Muscle of leg (tissue), 11 donors: ENCODE measurements around the gene CPNE5. TPM values are rescaled to one million over a fixed set of nuclear protein-coding genes. Genes with fewer than 3 reads are reported as not detected.
"Not testable (repeated sequence)": the region's sequence is repeated elsewhere in the genome, so short reads cannot be mapped to it uniquely, and the experiment has no call there.

ENCODE experiments used
- DNase-seq: peaks from one replicate; pipeline ENCODE4 v3.0.0; 2013
- H3K27ac ChIP-seq: one replicate; pipeline ENCODE4 v1.5.1; 2013; ENCODE audit warnings: mild to moderate bottlenecking, low read length, control low read depth
- H3K27me3 ChIP-seq: one replicate; pipeline ENCODE4 v1.6.1; 2013; ENCODE audit warnings: low read length; ENCODE audit not compliant: control insufficient read depth, insufficient read depth
- H3K36me3 ChIP-seq: one replicate; pipeline ENCODE4 v1.6.1; 2013; ENCODE audit warnings: low read length; ENCODE audit not compliant: control insufficient read depth, insufficient read depth
- H3K4me1 ChIP-seq: one replicate; pipeline ENCODE4 v1.6.1; 2013; ENCODE audit warnings: low read length; ENCODE audit not compliant: control insufficient read depth, insufficient read depth
- H3K4me3 ChIP-seq: one replicate; pipeline ENCODE4 v1.5.1; 2013; ENCODE audit warnings: low read length, control low read depth
- H3K9me3 ChIP-seq: replicated peaks from 2 replicates; pipeline ENCODE4 v1.6.1; 2013; ENCODE audit warnings: low read depth, low read length; ENCODE audit not compliant: control insufficient read depth
- WGBS: methylation state at CpG from one replicate; pipeline ENCODE4 v1.1.5; 2013; ENCODE audit warnings: missing lambda C conversion rate; ENCODE audit not compliant: insufficient coverage; 5-methylcytosine and 5-hydroxymethylcytosine counted together
- polyA plus RNA-seq, 8 donors: library from polyadenylated mRNA; unstranded; fragments of 120-200 nt; gene quantifications; one replicate each; pipeline versions ENCODE4 v1.2.1 to v1.2.3, GENCODE V29; 2013; ENCODE audit warnings: inconsistent platforms in 1 of 8, low replicate concordance in 1 of 8; ENCODE audit not compliant: insufficient read length in 8 of 8, insufficient read depth in 1 of 8
- total RNA-seq: library from RNA; stranded (reverse); fragments of 120-200 nt; gene quantifications from one replicate; pipeline ENCODE4 v1.2.4, GENCODE V29; 2013

CPNE5 gene
- total and polyA plus RNA-seq, 9 donors: 4.9 to 17.8 (median 8.2) TPM

DNA sequence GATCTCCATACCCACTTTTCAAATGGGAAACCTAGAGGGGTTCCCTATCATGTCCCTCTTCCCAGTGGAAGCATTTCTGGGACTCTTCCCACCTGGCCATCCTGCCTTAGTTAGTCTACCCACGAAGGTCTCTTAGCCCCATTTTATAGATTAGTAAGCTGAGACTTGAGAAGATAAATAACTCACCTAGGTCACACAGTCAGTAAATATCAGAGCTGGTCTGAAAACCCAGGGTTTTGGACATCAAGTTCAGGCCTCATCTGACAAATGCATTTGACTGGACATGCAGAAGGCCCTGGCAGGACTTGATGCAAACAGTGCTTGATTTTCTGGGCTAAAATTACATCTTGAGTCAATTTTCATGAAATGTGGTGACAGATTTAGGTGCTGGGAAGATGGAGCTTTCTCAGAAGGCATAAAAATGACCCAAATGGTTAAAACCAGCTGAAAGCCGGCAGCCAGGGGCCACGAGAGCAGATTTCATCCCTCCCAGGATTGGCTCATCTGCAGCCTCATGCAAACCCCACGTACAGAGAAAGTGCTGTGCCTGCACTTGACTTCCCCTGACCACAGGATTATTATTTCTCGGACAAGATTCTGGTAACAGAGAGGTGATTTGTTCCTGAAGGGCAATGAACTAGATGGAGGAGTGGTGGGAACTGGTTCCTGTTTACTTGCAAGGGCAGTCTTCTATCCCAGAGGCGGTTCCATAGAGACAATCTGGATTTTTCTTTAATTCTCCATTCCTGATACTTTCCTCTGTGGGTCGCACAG, 23.1 kb downstream of the CPNE5 start:
- 100% methylated on average over 1 of the region's 7 CpGs for WGBS
- Histone ChIP-seq H3K4me3 (no peak overlapping the region), H3K4me1 (peaks cover 4% of the 10 kb centered on the region), H3K9me3 (no peaks in the 10 kb centered on the region), H3K27ac (no peak overlapping the region), H3K36me3 (peaks cover 2% of the 10 kb centered on the region), H3K27me3 (no peaks in the 10 kb centered on the region)
- DNase-seq: no peak

DNA sequence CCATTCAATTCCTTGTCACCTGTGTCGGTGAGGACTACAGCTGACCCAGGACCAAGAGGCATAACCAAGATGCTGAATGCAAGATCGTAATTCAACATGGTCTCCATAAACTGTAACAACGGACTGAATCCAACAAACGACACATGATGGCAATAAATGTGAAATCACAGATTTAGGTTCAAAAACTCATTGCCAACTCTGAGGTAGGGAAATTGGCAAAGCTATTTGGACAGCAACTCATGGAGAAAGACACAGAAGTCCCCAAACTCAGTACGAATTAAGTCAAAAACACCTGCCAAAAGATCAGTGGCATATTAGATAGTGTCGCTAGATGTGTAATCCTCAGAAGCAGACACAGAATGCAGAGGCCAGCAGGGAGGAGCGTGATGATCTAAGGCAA, 25.0 kb downstream of the CPNE5 start:
- WGBS: 68% methylated on average over 4 of the region's 7 CpGs
- no peak for DNase-seq
- Histone ChIP-seq H3K9me3 (no peaks in the 10 kb centered on the region), H3K27me3 (no peaks in the 10 kb centered on the region), H3K36me3 (no peaks in the 10 kb centered on the region), H3K4me1 (peaks cover 11% of the 10 kb centered on the region), H3K27ac (no peak overlapping the region), H3K4me3 (no peak overlapping the region)

DNA sequence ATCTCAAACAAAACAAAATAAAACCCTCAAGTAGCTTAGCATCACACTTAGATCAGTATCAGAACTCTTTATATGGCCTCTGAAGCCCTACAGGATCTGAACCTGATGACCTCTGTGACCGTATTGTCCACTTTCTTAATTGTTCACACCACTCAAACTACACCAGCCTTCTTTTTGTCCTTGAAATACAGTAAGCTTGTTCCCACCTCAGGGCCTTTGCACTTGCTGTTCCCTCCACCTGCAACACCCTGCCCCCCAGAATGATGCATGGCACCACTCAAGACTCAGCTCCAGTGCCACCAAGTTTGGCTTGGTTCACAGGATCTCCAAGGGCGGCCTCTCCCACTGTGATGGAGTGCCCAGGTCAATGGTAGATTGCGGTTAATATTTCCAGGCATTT, 25.7 kb downstream of the CPNE5 start:
- WGBS: 100% methylated on average over 1 of the region's 3 CpGs
- no peak for DNase-seq
- no peaks in the 10 kb centered on the region for H3K9me3 ChIP-seq
- no peaks in the 10 kb centered on the region for H3K36me3 ChIP-seq
- no peaks in the 10 kb centered on the region for H3K27me3 ChIP-seq
- H3K4me1 ChIP-seq: peaks cover 11% of the 10 kb centered on the region
- no peak overlapping the region for H3K4me3 ChIP-seq
- H3K27ac ChIP-seq: no peak overlapping the region

DNA sequence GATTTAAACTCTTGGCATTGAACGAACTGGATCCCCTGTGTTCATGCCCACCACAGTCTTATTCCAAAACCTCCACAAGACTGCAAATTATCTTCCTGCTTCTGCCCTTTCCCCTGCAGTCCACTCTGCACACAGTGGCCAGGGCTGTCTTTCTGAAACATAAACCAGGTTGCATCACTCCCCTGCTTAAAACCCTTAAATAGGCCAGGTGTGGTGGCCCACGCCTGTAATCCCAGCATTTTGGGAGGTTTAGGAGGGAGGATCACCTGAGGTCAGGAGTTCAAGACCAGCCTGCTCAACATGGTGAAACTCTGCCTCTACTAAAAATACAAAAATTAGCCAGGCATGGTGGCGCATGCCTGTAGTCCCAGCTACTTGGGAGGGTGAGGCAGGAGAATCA, 26.2 kb downstream of the CPNE5 start:
- not testable (repeated sequence) for H3K36me3 ChIP-seq, H3K27me3 ChIP-seq, H3K9me3 ChIP-seq, DNase-seq, H3K4me3 ChIP-seq, H3K27ac ChIP-seq
- peaks cover 11% of the 10 kb centered on the region for H3K4me1 ChIP-seq
- 93% methylated on average over 2 of the region's 3 CpGs for WGBS

DNA sequence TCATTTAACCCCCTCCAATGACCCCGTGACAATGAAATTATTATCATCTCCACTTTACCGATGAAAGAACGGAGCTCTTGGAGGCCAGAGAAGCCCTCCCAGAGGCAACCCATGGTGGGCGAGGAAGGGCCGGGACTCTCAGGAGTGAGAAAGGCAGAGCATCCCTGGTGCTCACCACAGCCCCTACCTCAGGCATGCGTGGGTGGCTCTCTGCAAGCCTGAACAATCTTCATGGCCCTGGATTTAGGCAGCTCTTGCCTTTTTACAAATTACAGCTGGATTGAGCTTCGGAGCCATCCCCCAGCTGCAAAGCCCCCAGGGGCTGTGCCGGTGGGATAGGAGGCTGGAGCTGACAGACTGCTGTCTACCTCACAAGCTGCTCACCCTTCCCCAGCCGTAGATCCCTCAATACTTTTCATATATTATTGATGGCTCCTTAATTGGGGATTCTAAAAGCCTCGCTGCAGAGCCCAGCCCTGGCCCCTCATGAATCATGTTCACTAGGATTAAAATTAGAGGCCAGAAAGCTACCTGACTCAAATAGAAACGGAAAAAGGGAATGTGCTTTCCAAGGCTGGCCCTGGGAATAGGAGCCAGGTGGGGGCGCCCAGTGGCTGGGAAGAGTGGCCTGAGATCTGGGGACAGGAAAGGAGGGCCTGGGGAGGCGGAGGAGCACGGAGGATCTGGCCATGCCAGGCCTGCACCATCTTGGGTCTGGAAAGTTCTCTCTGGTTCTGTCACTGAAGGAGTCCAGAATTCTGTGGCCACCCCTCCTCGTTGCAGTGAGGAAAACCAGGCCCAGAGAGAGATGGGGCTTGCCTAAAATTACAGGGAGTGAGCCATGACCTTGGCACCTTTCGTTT, 29.1 kb downstream of the CPNE5 start:
- no peak overlapping the region for H3K27ac ChIP-seq
- 71% methylated on average over 8 of the region's 16 CpGs for WGBS

DNA sequence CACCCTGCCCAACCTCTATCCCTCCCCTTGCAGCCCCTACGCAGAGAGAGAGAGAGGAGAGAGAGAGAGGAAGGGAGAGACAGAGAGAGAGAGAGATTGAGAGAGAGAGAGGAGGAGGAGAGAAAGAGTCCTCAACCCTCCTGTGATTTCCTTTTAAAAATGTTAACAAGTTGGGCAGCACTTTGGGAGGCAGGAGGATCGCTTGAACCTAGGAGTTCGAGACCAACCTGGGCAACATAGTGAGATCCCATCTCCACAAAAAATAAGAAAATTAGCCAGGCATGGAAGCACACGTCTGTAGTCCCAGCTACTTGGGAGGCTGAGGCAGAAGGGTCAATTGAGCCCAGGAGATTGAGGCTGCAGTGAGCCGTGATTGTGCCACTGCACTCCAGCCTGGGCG, 30.1 kb downstream of the CPNE5 start:
- DNase-seq: no peak
- H3K9me3 ChIP-seq: no peaks in the 10 kb centered on the region
- 70% methylated on average over 2 of the region's 6 CpGs for WGBS
- no peaks in the 10 kb centered on the region for H3K36me3 ChIP-seq
- peaks cover 5% of the 10 kb centered on the region for H3K27me3 ChIP-seq
- no peak overlapping the region for H3K27ac ChIP-seq
- H3K4me1 ChIP-seq: peaks cover 17% of the 10 kb centered on the region
- no peak overlapping the region for H3K4me3 ChIP-seq

More for the DNA sequence above, 29.1 kb downstream of the CPNE5 start:
- Histone ChIP-seq H3K9me3 (no peaks in the 10 kb centered on the region), H3K4me1 (peaks cover 15% of the 10 kb centered on the region), H3K36me3 (no peaks in the 10 kb centered on the region), H3K4me3 (no peak overlapping the region), H3K27me3 (peaks cover 5% of the 10 kb centered on the region)
- DNase-seq: no peak

DNA sequence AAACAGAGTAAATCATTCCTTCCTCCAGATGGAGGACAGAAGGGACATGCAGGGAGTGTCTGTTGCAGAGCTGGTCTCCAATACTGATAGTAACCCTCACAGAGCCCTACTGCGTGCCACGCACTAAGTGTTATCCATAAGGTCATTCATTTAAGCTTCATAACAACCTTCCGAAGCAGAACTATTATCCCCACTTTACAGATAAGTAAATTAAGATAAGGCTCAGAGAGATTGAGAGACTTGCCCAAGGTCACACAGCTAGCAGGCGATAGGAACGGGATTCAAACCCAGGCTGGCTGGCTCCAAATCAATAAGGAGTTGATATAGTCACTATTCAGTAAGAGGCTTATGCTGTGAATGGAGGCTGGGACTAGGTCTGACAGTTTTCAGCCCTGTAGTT, 30.6 kb downstream of the CPNE5 start:
- H3K27ac ChIP-seq: no peak overlapping the region
- DNase-seq: no peak
- no CpG with 5 or more reads among the region's 5 CpGs for WGBS
- H3K4me3 ChIP-seq: no peak overlapping the region
- peaks cover 5% of the 10 kb centered on the region for H3K27me3 ChIP-seq
- H3K36me3 ChIP-seq: no peaks in the 10 kb centered on the region
- no peaks in the 10 kb centered on the region for H3K9me3 ChIP-seq
- peaks cover 17% of the 10 kb centered on the region for H3K4me1 ChIP-seq

DNA sequence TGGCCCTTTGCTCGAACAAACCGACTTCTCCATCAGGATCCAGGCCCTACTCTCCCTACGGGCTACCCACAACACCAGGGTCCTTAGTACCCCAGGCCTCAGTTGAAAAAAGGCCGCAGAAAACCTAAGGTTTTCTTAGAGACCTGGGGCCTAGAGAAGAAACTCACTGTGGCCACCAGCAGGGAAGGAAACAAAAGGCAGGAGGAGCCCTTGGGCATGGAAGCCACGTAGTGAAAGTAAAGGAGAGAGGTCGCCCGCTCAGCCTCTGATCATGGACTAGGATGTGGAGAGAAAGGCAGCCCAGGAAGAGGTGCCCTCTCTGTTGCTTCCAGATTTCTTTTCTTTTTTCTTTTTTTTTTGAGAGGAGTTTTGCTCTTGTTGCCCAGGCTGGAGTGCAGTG, 31.5 kb downstream of the CPNE5 start:
- peaks cover 5% of the 10 kb centered on the region for H3K27me3 ChIP-seq
- peaks cover 17% of the 10 kb centered on the region for H3K4me1 ChIP-seq
- 82% methylated on average over 2 of the region's 7 CpGs for WGBS
- no peaks in the 10 kb centered on the region for H3K9me3 ChIP-seq
- no peak for DNase-seq
- H3K4me3 ChIP-seq: no peak overlapping the region
- H3K36me3 ChIP-seq: no peaks in the 10 kb centered on the region
- H3K27ac ChIP-seq: no peak overlapping the region

DNA sequence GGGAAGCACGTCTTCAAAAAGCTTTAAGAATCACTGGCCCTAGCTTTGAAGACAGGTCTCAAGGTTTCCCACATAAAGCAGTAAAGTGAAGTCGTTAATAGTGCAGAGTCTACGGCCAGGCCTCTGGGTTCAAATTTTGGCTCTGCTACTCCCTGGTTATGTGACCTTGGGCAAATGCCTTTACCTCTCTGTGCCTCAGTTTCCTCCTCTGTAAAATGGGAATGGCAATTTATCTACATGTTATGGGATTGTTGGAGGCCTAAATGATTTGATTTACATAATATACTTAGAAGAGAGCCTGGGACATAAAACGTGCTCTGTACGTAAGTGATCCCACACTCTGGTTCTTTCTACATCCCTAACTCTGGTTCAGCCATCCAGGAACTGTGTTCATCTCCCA, 32.1 kb downstream of the CPNE5 start:
- Histone ChIP-seq H3K27me3 (peaks cover 5% of the 10 kb centered on the region), H3K4me1 (peaks cover 17% of the 10 kb centered on the region), H3K9me3 (no peaks in the 10 kb centered on the region), H3K4me3 (no peak overlapping the region), H3K36me3 (no peaks in the 10 kb centered on the region), H3K27ac (no peak overlapping the region)
- 73% methylated on average over 2 of the region's 5 CpGs for WGBS
- no peak for DNase-seq

DNA sequence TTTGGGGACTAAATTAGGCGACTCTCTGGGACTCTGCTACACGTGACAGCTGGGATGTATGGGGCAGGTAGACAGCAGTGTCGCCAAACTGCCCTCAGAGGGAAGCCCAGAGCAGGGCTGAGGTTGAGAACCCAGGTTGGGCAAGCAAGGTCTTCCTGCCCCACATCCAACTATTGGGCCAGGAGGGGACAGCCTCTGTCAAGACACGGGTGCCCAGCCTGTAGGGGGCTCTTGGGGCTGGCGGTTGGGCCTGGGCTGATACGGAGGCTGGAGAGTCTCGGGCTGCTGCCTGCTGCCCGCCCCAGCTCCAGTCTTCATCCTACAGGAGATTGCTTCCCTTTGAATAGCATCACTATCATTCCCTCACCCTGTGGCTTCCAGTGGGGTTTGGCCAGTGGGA, 33.3 kb downstream of the CPNE5 start:
- Histone ChIP-seq H3K9me3 (no peaks in the 10 kb centered on the region), H3K4me1 (peaks cover 11% of the 10 kb centered on the region), H3K36me3 (no peaks in the 10 kb centered on the region), H3K27ac (no peak overlapping the region), H3K4me3 (no peak overlapping the region), H3K27me3 (peaks cover 5% of the 10 kb centered on the region)
- DNase-seq: no peak
- 76% methylated on average over 3 of the region's 8 CpGs for WGBS
